ENCODE data around the gene RAP2A.

Gene RAP2A

GRCh38 chr13:97411984-97412383 lies 22.0 kb upstream of the RAP2A start:
- no peaks in the 10 kb centered on the region for H3F3A ChIP-seq (ENCODE audit: insufficient read depth, low read length)
- no peak overlapping the region for H3K4me2 ChIP-seq (ENCODE audit: low read depth, low read length)
- no peaks in the 10 kb centered on the region for H3K9me3 ChIP-seq (replicated peaks; ENCODE audit: insufficient read depth, low read length)
- H3K4me3 ChIP-seq (ENCODE audit: low read length) = no peak overlapping the region
- H2AFZ ChIP-seq (ENCODE audit: low read length) = no peak overlapping the region
- no peak overlapping the region for H3K9ac ChIP-seq (ENCODE audit: low read length)
- H4K20me1 ChIP-seq (ENCODE audit: insufficient read depth, low read length) = no peaks in the 10 kb centered on the region
- H3K79me2 ChIP-seq (ENCODE audit: low read length) = no peaks in the 10 kb centered on the region
- no peaks in the 10 kb centered on the region for H3K4me1 ChIP-seq (ENCODE audit: low read length)
- no peaks in the 10 kb centered on the region for H3K9me2 ChIP-seq (replicated peaks; ENCODE audit: insufficient read depth, low read length)
- no peaks in the 10 kb centered on the region for H3K27me3 ChIP-seq (replicated peaks; ENCODE audit: insufficient read depth, low read length)
- no peak for DNase-seq
- H3K27ac ChIP-seq (ENCODE audit: low read length) = no peak overlapping the region
- no peak for TF ChIP-seq CTCF (IDR thresholded peaks at IDR 0.05; ENCODE audit: low read length)
- no peak for TF ChIP-seq EZH2 (optimal IDR thresholded peaks at IDR 0.05; ENCODE audit: low read depth, low read length)
- TF ChIP-seq EZH2phosphoT487 (IDR thresholded peaks at IDR 0.05; ENCODE audit: low read length) = no peak
- H3K36me3 ChIP-seq (replicated peaks; ENCODE audit: insufficient read depth, low read length) = no peaks in the 10 kb centered on the region

DNA sequence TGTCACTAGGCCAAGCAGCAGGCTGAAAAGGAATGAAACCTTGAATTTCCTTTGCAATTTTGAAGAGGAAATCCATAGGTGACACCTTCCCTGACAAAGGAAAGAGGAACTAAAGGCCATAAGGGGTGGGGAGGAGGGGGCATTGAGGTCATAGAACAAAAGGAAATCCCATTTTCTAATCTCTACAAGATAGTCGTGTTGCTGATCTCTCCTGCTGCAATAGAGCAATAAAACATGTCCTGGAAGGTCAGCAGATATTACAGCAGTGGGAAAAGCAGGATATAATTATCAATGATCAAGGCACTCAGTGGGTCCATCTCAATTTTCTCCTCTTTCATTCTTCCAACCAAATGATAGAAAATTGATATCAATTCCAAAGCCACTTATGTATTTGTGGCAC lies 20.3 kb upstream of the RAP2A start:
- H3K9me2 ChIP-seq (replicated peaks; ENCODE audit: insufficient read depth, low read length) = no peaks in the 10 kb centered on the region
- H3K4me3 ChIP-seq (ENCODE audit: low read length) = no peak overlapping the region

GRCh38 chr13:97414392-97414791 lies 19.6 kb upstream of the RAP2A start:
- no peak overlapping the region for H3K27ac ChIP-seq (ENCODE audit: low read length)
- no peaks in the 10 kb centered on the region for H4K20me1 ChIP-seq (ENCODE audit: insufficient read depth, low read length)
- no peak overlapping the region for H3K4me2 ChIP-seq (ENCODE audit: low read depth, low read length)
- no peaks in the 10 kb centered on the region for H3K79me2 ChIP-seq (ENCODE audit: low read length)
- no peaks in the 10 kb centered on the region for H3K36me3 ChIP-seq (replicated peaks; ENCODE audit: insufficient read depth, low read length)
- H3K9me2 ChIP-seq (replicated peaks; ENCODE audit: insufficient read depth, low read length) = no peaks in the 10 kb centered on the region
- no peaks in the 10 kb centered on the region for H3K9me3 ChIP-seq (replicated peaks; ENCODE audit: insufficient read depth, low read length)
- no peak for TF ChIP-seq EZH2phosphoT487 (IDR thresholded peaks at IDR 0.05; ENCODE audit: low read length)
- TF ChIP-seq EZH2 (optimal IDR thresholded peaks at IDR 0.05; ENCODE audit: low read depth, low read length) = no peak
- no peak for TF ChIP-seq CTCF (IDR thresholded peaks at IDR 0.05; ENCODE audit: low read length)
- no peak for DNase-seq
- no peaks in the 10 kb centered on the region for H3F3A ChIP-seq (ENCODE audit: insufficient read depth, low read length)
- no peak overlapping the region for H2AFZ ChIP-seq (ENCODE audit: low read length)
- H3K9ac ChIP-seq (ENCODE audit: low read length) = no peak overlapping the region
- no peaks in the 10 kb centered on the region for H3K27me3 ChIP-seq (replicated peaks; ENCODE audit: insufficient read depth, low read length)
- no peak overlapping the region for H3K4me3 ChIP-seq (ENCODE audit: low read length)
- H3K4me1 ChIP-seq (ENCODE audit: low read length) = no peaks in the 10 kb centered on the region

More for the DNA sequence above, 20.3 kb upstream of the RAP2A start:
- Histone ChIP-seq H3K79me2 (ENCODE audit: low read length) (no peaks in the 10 kb centered on the region), H3K9me3 (replicated peaks; ENCODE audit: insufficient read depth, low read length) (no peaks in the 10 kb centered on the region), H3K4me2 (ENCODE audit: low read depth, low read length) (no peak overlapping the region), H3K9ac (ENCODE audit: low read length) (no peak overlapping the region), H3K27ac (ENCODE audit: low read length) (no peak overlapping the region), H3K27me3 (replicated peaks; ENCODE audit: insufficient read depth, low read length) (no peaks in the 10 kb centered on the region), H2AFZ (ENCODE audit: low read length) (no peak overlapping the region), H3K4me1 (ENCODE audit: low read length) (no peaks in the 10 kb centered on the region), H4K20me1 (ENCODE audit: insufficient read depth, low read length) (no peaks in the 10 kb centered on the region), H3K36me3 (replicated peaks; ENCODE audit: insufficient read depth, low read length) (no peaks in the 10 kb centered on the region), H3F3A (ENCODE audit: insufficient read depth, low read length) (no peaks in the 10 kb centered on the region)
- no peak for TF ChIP-seq EZH2phosphoT487 (IDR thresholded peaks at IDR 0.05; ENCODE audit: low read length)
- no peak for TF ChIP-seq EZH2 (optimal IDR thresholded peaks at IDR 0.05; ENCODE audit: low read depth, low read length)
- no peak for TF ChIP-seq CTCF (IDR thresholded peaks at IDR 0.05; ENCODE audit: low read length)
- DNase-seq = no peak
